PFSK-1 (cell line): ENCODE measurements around the gene NPR3.

Experiments
- FOXP2 ChIP-seq: optimal IDR thresholded peaks from 2 replicates; pipeline ENCODE3; 2011; ENCODE audit warnings: borderline replicate concordance, control low read depth, inconsistent platforms; ENCODE audit not compliant: insufficient read depth; ENCODE audit errors: extremely low read length, extremely low read depth
- POLR2AphosphoS5 ChIP-seq: IDR thresholded peaks from 2 replicates; pipeline ENCODE4 v1.6.1; 2012; ENCODE audit warnings: low read depth, mild to moderate bottlenecking, control low read depth, low read length, moderate library complexity
- REST ChIP-seq, 2 experiments: IDR thresholded peaks; 2 replicates each; pipeline versions ENCODE4 v1.6.1 to v1.8.0; 2011 to 2012; ENCODE audit warnings: low read depth in 2 of 2, low read length in 2 of 2, control low read depth in 1 of 2, inconsistent platforms in 1 of 2, mild to moderate bottlenecking in 1 of 2, moderate library complexity in 1 of 2; ENCODE audit not compliant: insufficient read depth in 1 of 2
- SIN3A ChIP-seq: IDR thresholded peaks from 2 replicates; pipeline ENCODE4 v1.6.1; 2012; ENCODE audit warnings: mild to moderate bottlenecking, low read length, moderate library complexity, borderline replicate concordance; ENCODE audit not compliant: insufficient read depth
- TAF1 ChIP-seq: IDR thresholded peaks from 2 replicates; pipeline ENCODE4 v1.6.1; 2012; ENCODE audit warnings: low read length, control low read depth, borderline replicate concordance; ENCODE audit not compliant: insufficient read depth

NPR3 gene

GRCh38 chr5:32752411-32752810 lies 41.3 kb downstream of the NPR3 start:
- TF ChIP-seq SIN3A (no peak), FOXP2 (no peak), REST (IDR thresholded peaks at IDR 0.05; ENCODE audit: insufficient read depth in 1 of 2, low read depth in 2 of 2, low read length in 2 of 2) (no peak), POLR2AphosphoS5 (no peak), TAF1 (no peak)

DNA sequence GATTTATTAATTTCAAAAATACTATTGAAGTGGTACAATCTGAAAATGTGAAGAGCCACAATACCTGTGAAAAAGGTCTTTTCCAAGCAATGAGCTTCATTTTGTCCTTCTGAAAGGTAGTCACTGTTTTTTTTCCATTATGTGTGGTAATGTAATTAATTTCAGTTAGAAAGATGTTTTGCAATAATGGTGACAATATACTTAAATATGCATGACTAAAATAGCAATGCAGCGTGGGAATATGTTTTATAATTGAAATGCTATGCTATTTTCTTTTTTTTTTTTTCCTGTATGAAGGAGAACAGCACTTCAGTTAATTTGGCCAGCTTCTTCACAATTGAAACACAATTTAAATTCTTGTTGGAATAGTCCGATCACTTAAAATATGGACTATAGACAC lies 41.9 kb downstream of the NPR3 start:
- TF ChIP-seq POLR2AphosphoS5 (no peak), FOXP2 (no peak), REST (IDR thresholded peaks at IDR 0.05; ENCODE audit: insufficient read depth in 1 of 2, low read depth in 2 of 2, low read length in 2 of 2) (no peak), TAF1 (no peak), SIN3A (no peak)

GRCh38 chr5:32753765-32754164 lies 42.6 kb downstream of the NPR3 start:
- TF ChIP-seq FOXP2 (no peak), POLR2AphosphoS5 (no peak), SIN3A (no peak), TAF1 (no peak)

GRCh38 chr5:32754284-32754683 lies 43.2 kb downstream of the NPR3 start:
- TF ChIP-seq TAF1: no peak
- TF ChIP-seq POLR2AphosphoS5: no peak

DNA sequence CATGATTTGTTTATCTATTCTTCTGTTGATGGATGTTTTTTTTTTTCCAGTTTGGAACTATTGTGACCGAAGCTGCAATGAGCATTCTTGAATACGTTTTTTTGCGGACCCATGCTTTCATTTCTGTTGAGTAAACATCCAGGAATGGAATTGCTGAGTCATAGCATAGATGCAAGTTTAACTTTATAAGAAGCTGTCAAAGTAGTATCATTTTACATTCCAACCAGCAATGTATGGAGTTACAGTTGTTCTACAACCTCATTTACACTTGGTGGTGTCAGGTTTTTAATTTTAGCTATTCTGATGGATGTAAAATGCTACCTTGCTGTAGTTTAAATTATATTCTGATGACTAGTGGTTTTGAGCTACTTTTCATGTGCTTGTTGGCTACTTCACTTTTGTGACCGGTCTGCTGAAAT lies 49.0 kb downstream of the NPR3 start:
- TF ChIP-seq POLR2AphosphoS5: no peak

GRCh38 chr5:32765266-32765665 lies 54.1 kb downstream of the NPR3 start:
- TF ChIP-seq REST (IDR thresholded peaks at IDR 0.05; ENCODE audit: insufficient read depth in 1 of 2, low read depth in 2 of 2, low read length in 2 of 2): no peak
- no peak for TF ChIP-seq FOXP2
- TF ChIP-seq TAF1: no peak
- no peak for TF ChIP-seq SIN3A
- TF ChIP-seq POLR2AphosphoS5: no peak

DNA sequence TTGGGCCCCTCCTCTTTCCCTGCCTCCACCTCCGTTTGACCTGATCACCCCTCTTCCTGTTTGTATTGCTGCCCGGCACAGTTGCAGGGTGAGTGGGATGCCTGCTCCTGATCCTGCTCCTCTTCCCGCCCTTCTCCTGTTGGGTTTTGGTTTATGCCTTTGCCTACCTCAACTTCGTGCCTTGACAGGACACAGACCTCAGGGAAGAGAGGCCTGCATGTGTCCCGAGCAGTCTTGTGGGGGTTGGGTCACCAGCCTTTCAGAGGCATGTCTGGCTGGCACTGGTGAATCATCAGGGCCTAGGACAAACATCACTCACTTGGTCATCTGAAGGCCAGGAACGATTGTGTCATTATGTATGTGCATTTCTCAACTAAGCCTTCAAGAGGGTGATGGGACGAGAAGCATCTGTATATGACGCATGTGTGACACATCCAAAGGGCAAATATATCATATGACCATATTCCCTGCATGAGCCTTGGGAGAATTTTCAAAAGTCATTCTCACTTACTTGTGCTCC lies 56.9 kb downstream of the NPR3 start:
- no peak for TF ChIP-seq POLR2AphosphoS5
- no peak for TF ChIP-seq SIN3A
- TF ChIP-seq REST (IDR thresholded peaks at IDR 0.05; ENCODE audit: insufficient read depth in 1 of 2, low read depth in 2 of 2, low read length in 2 of 2): no peak
- TF ChIP-seq TAF1: no peak
- no peak for TF ChIP-seq FOXP2
